B cell (primary cell): ENCODE data around the gene PSMD3. TPM values are rescaled to one million over a fixed set of nuclear protein-coding genes. Genes with fewer than 3 reads are reported as not detected.

Experiments used
- ATAC-seq: fragments of 200-7000 bp; cut with Tn5 transposase; one replicate; pipeline ENCODE4 v1.10.0; 2021; ENCODE audit warnings: low read depth, mild to moderate bottlenecking, moderate number of reproducible peaks, moderate library complexity
- CTCF ChIA-PET: fragments of 350-600 bp; sonication (Branson Sonifier 250); formaldehyde crosslinking; loops from one replicate; lab custom pipeline; 2021; ENCODE audit warnings: antibody characterized with exemption, inconsistent platforms; lab: Charles Lee
- POLR2A ChIA-PET: fragments of 350-600 bp; sonication (Branson Sonifier 250); formaldehyde crosslinking; loops from one replicate; lab custom pipeline; 2021; ENCODE audit warnings: antibody characterized with exemption; lab: Charles Lee
- DNase-seq: peaks from one replicate; pipeline ENCODE4 v3.0.0; 2013
- H2AFZ ChIP-seq: 2 replicates; pipeline ENCODE4 v1.6.1; 2012; ENCODE audit warnings: mild to moderate bottlenecking, low read depth, low read length; ENCODE audit not compliant: insufficient read depth, poor library complexity, severe bottlenecking
- H3K27ac ChIP-seq, 2 donors: 1 replicate in 1 of 2; 2 replicates in 1 of 2; pipeline ENCODE4 v1.5.1; 2012 to 2013; ENCODE audit warnings: low read length in 2 of 2, mild to moderate bottlenecking in 2 of 2, moderate library complexity in 1 of 2
- H3K27me3 ChIP-seq, 4 experiments: fragments of 200-600 bp in 1 of 4; sonication (generic) in 1 of 4; replicated peaks in 1 of 4; 1 replicate in 2 of 4; 2 replicates in 2 of 4; pipeline versions ENCODE4 v1.6.1 to v1.7.0; 2013 to 2016; ENCODE audit warnings: low read length in 3 of 4, mild to moderate bottlenecking in 2 of 4, mixed read lengths in 1 of 4, moderate library complexity in 1 of 4; ENCODE audit not compliant: insufficient read depth in 4 of 4, control insufficient read depth in 3 of 4; ENCODE audit errors: control extremely low read depth in 1 of 4
- H3K36me3 ChIP-seq, 2 experiments: replicated peaks in 1 of 2; 1 replicate in 1 of 2; 2 replicates in 1 of 2; pipeline versions ENCODE4 v1.6.1 to v1.7.1; 2013; ENCODE audit warnings: low read length in 1 of 2; ENCODE audit not compliant: insufficient read depth in 2 of 2, control insufficient read depth in 1 of 2; ENCODE audit errors: control extremely low read depth in 1 of 2, extremely low read depth in 1 of 2
- H3K4me1 ChIP-seq, 2 donors: fragments of 200-600 bp in 1 of 2; sonication (generic) in 1 of 2; 1 replicate in 1 of 2; 2 replicates in 1 of 2; pipeline versions ENCODE4 v1.5.1 to v1.6.1; 2013 to 2017; ENCODE audit warnings: low read length in 2 of 2; ENCODE audit not compliant: control insufficient read depth in 2 of 2, insufficient read depth in 2 of 2
- H3K4me2 ChIP-seq: replicated peaks from 2 replicates; pipeline ENCODE3; 2012; ENCODE audit warnings: mild to moderate bottlenecking, low read depth, low read length; ENCODE audit not compliant: poor library complexity, severe bottlenecking
- H3K4me3 ChIP-seq, 5 experiments: fragments of 200-600 bp in 1 of 5; sonication (generic) in 1 of 5; 1 replicate in 3 of 5; 2 replicates in 2 of 5; pipeline versions ENCODE4 v1.5.1 to v1.7.0; 2011 to 2016; ENCODE audit warnings: low read length in 4 of 5, mild to moderate bottlenecking in 4 of 5, low read depth in 2 of 5, control low read depth in 1 of 5, moderate library complexity in 1 of 5; ENCODE audit not compliant: insufficient read depth in 1 of 5; ENCODE audit errors: control extremely low read depth in 1 of 5, extremely low read depth in 1 of 5
- H3K79me2 ChIP-seq: fragments of 200-600 bp; sonication (generic); one replicate; pipeline ENCODE4 v1.6.0; 2016; ENCODE audit warnings: low read length; ENCODE audit not compliant: control insufficient read depth, insufficient read depth
- H3K9ac ChIP-seq: fragments of 200-600 bp; sonication (generic); 2 replicates; pipeline ENCODE4 v1.6.1; 2017; ENCODE audit warnings: mild to moderate bottlenecking, low read length, moderate library complexity
- H3K9me3 ChIP-seq, 3 donors: one replicate each; pipeline versions ENCODE4 v1.6.1 to v1.7.1; 2013; ENCODE audit warnings: low read length in 2 of 3; ENCODE audit not compliant: control insufficient read depth in 2 of 3, insufficient read depth in 1 of 3; ENCODE audit errors: control extremely low read depth in 1 of 3
- H4K20me1 ChIP-seq: 2 replicates; pipeline ENCODE4 v1.6.0; 2012; ENCODE audit warnings: mild to moderate bottlenecking, low read length; ENCODE audit not compliant: insufficient read depth, control insufficient read depth, poor library complexity, severe bottlenecking
- H3K27ac Mint-ChIP-seq: one replicate; pipeline ENCODE4 v1.8.0; 2021; ENCODE audit warnings: mixed read lengths
- H3K27me3 Mint-ChIP-seq: one replicate; pipeline ENCODE4 v1.8.0; 2021; ENCODE audit warnings: mixed read lengths
- H3K4me1 Mint-ChIP-seq: one replicate; pipeline ENCODE4 v1.8.0; 2021; ENCODE audit warnings: mixed read lengths
- H3K4me3 Mint-ChIP-seq: one replicate; pipeline ENCODE4 v1.8.0; 2021; ENCODE audit warnings: mixed read lengths
- H3K9me3 Mint-ChIP-seq: one replicate; pipeline ENCODE4 v1.8.0; 2022; ENCODE audit warnings: mixed read lengths; ENCODE audit not compliant: insufficient read depth
- EZH2 ChIP-seq: IDR thresholded peaks from 2 replicates; pipeline ENCODE4 v1.6.1; 2012; ENCODE audit warnings: borderline replicate concordance, low read depth, mild to moderate bottlenecking, moderate library complexity, low read length; ENCODE audit not compliant: insufficient read depth, poor library complexity, severe bottlenecking
- WGBS: methylation state at CpG from one replicate; pipeline ENCODE4 v1.1.5; 2013; ENCODE audit warnings: missing lambda C conversion rate; ENCODE audit not compliant: insufficient coverage; 5-methylcytosine and 5-hydroxymethylcytosine counted together
- intact Hi-C: fragments of 100-400 bp; cut with micrococcal nuclease; formaldehyde crosslinking; loops from one replicate; pipeline ENCODE4 v1.10.0; 2022
- polyA plus RNA-seq: library from polyadenylated mRNA; depleted of rRNA; stranded (reverse); fragments of >200 nt; gene quantifications from 2 replicates; pipeline ENCODE4 v1.2.3, GENCODE V29; 2012
- total RNA-seq, 2 donors: library from RNA; stranded (reverse); fragments of 120-200 nt in 1 of 2; gene quantifications; 1 replicate in 1 of 2; 2 replicates in 1 of 2; pipeline versions ENCODE4 v1.2.3 to v1.2.4, GENCODE V29; 2013 to 2022
- TF ChIP-seq, protein P1 (sequence below): fragments of 200-600 bp; IDR thresholded peaks from one replicate; pipeline ENCODE4 v1.8.0; 2022; ENCODE audit warnings: antibody characterized with exemption, mild to moderate bottlenecking

PSMD3 gene
- total and polyA plus RNA-seq, 2 donors (not counting 1 experiment from before 2014, with no cell fraction given) = 72.6 to 76.6 TPM

DNA sequence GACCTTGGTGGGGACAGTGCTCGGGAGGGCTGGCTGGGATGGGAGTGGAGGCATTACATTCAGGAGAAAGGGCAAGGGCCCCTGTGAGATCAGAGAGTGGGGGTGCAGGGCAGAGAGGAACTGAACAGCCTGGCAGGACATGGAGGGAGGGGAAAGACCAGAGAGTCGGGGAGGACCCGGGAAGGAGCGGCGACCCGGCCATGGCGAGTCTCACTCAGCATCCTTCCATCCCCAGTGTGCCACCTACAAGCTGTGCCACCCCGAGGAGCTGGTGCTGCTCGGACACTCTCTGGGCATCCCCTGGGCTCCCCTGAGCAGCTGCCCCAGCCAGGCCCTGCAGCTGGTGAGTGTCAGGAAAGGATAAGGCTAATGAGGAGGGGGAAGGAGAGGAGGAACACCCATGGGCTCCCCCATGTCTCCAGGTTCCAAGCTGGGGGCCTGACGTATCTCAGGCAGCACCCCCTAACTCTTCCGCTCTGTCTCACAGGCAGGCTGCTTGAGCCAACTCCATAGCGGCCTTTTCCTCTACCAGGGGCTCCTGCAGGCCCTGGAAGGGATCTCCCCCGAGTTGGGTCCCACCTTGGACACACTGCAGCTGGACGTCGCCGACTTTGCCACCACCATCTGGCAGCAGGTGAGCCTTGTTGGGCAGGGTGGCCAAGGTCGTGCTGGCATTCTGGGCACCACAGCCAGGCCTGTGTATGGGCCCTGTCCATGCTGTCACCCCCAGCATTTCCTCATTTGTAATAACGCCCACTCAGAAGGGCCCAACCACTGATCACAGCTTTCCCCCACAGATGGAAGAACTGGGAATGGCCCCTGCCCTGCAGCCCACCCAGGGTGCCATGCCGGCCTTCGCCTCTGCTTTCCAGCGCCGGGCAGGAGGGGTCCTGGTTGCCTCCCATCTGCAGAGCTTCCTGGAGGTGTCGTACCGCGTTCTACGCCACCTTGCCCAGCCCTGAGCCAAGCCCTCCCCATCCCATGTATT lies 35.7 kb downstream of the PSMD3 start:
- Mint-ChIP-seq H3K4me1 (no peaks in the 10 kb centered on the region), H3K4me3 (no peak overlapping the region), H3K27ac (no peak overlapping the region), H3K27me3 (peaks cover 3% of the 10 kb centered on the region), H3K9me3 (no peaks in the 10 kb centered on the region)
- no peaks in the 10 kb centered on the region for H3K79me2 ChIP-seq
- ChIA-PET POLR2A (no interaction called here), CTCF (interaction anchor here (0.6 to 5.8 kb wide), 8 partner anchors 10 to 275 kb away, joined by 3 to 56 read pairs (median 14); no protein-coding TSS in a partner anchor)
- H4K20me1 ChIP-seq = no peaks in the 10 kb centered on the region
- whole genome bisulfite sequencing = 86% methylated on average over 17 of the region's 26 CpGs
- H3K9me3 ChIP-seq = no peaks in the 10 kb centered on the region
- no peak overlapping the region for H3K4me2 ChIP-seq
- H3K4me3 ChIP-seq = no peak overlapping the region
- H3K36me3 ChIP-seq = peaks cover 0 to 24% of the 10 kb centered on the region in 2 experiments
- no peak for TF ChIP-seq EZH2
- TF ChIP-seq, protein P1, sequence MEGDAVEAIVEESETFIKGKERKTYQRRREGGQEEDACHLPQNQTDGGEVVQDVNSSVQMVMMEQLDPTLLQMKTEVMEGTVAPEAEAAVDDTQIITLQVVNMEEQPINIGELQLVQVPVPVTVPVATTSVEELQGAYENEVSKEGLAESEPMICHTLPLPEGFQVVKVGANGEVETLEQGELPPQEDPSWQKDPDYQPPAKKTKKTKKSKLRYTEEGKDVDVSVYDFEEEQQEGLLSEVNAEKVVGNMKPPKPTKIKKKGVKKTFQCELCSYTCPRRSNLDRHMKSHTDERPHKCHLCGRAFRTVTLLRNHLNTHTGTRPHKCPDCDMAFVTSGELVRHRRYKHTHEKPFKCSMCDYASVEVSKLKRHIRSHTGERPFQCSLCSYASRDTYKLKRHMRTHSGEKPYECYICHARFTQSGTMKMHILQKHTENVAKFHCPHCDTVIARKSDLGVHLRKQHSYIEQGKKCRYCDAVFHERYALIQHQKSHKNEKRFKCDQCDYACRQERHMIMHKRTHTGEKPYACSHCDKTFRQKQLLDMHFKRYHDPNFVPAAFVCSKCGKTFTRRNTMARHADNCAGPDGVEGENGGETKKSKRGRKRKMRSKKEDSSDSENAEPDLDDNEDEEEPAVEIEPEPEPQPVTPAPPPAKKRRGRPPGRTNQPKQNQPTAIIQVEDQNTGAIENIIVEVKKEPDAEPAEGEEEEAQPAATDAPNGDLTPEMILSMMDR = no peak
- no peak overlapping the region for H2AFZ ChIP-seq
- no peak for DNase-seq
- no peak for ATAC-seq
- H3K27me3 ChIP-seq = peaks cover 0 to 3% (median 0%) of the 10 kb centered on the region in 4 experiments
- H3K4me1 ChIP-seq = peaks cover 0 to 3% of the 10 kb centered on the region in 2 donors
- no peak overlapping the region for H3K27ac ChIP-seq
- intact Hi-C loops = no loop called here
- no peak overlapping the region for H3K9ac ChIP-seq
